COLO668 (cell line): ENCODE measurements around the gene DIAPH3.
A peak's percentile ranks its signal among the peaks of the same experiment; 100 is the strongest.

Experiments
- DNase-seq: peaks from one replicate; lab custom pipeline; 2025; ENCODE audit not compliant: unreplicated experiment; lab: John Stamatoyannopoulos, UW

DIAPH3 gene

GRCh38 chr13:59963827-59964226 is 199.9 kb downstream of the DIAPH3 start:
- no peak for DNase-seq

GRCh38 chr13:59963383-59963782 is 200.3 kb downstream of the DIAPH3 start:
- DNase-seq = no peak

GRCh38 chr13:59962343-59962742 is 201.4 kb downstream of the DIAPH3 start:
- DNase-seq = no peak

- DNase-seq = no peak
Measured at GRCh38 chr13:59960683-59961082, 203.0 kb downstream of the DIAPH3 start.

- DNase-seq = no peak
Measured at GRCh38 chr13:59957438-59957837, 206.3 kb downstream of the DIAPH3 start.

GRCh38 chr13:59954601-59955000 is 209.1 kb downstream of the DIAPH3 start:
- DNase-seq = no peak

- no peak for DNase-seq
Measured at GRCh38 chr13:59951011-59951410, 212.7 kb downstream of the DIAPH3 start.

- DNase-seq = no peak
Measured at GRCh38 chr13:59950266-59950665, 213.5 kb downstream of the DIAPH3 start.

GRCh38 chr13:59948686-59949085 is 215.0 kb downstream of the DIAPH3 start:
- DNase-seq = no peak

- no peak for DNase-seq
Measured at GRCh38 chr13:59946944-59947343, 216.8 kb downstream of the DIAPH3 start.

GRCh38 chr13:59931621-59932020 is 232.1 kb downstream of the DIAPH3 start:
- peak; percentile 40 for DNase-seq

- no peak for DNase-seq
Measured at GRCh38 chr13:59924256-59924655, 239.5 kb downstream of the DIAPH3 start.

GRCh38 chr13:59915252-59915651 is 248.5 kb downstream of the DIAPH3 start:
- no peak for DNase-seq

- no peak for DNase-seq
Measured at GRCh38 chr13:59914556-59914955, 249.2 kb downstream of the DIAPH3 start.

- DNase-seq = no peak
Measured at GRCh38 chr13:59906413-59907049, 257.2 kb downstream of the DIAPH3 start.

GRCh38 chr13:59901191-59901590 is 262.5 kb downstream of the DIAPH3 start:
- DNase-seq = no peak

GRCh38 chr13:59898066-59898465 is 265.7 kb downstream of the DIAPH3 start:
- no peak for DNase-seq

GRCh38 chr13:59893266-59893665 is 270.5 kb downstream of the DIAPH3 start:
- DNase-seq = no peak

GRCh38 chr13:59891053-59891452 is 272.7 kb downstream of the DIAPH3 start:
- DNase-seq = no peak

GRCh38 chr13:59890054-59890453 is 273.7 kb downstream of the DIAPH3 start:
- no peak for DNase-seq

GRCh38 chr13:59888408-59888807 is 275.3 kb downstream of the DIAPH3 start:
- no peak for DNase-seq

GRCh38 chr13:59885076-59885475 is 278.7 kb downstream of the DIAPH3 start:
- no peak for DNase-seq

- no peak for DNase-seq
Measured at GRCh38 chr13:59883885-59884284, 279.8 kb downstream of the DIAPH3 start.
